SK-N-SH (cell line): Measurements from ENCODE around the gene METTL14.

ENCODE experiments used
- CHD2 ChIP-seq: fragments of 150-350 bp; IDR thresholded peaks from 2 replicates; pipeline ENCODE4 v1.6.1; 2018; ENCODE audit warnings: low read length; ENCODE audit not compliant: partially characterized antibody
- EZH2phosphoT487 ChIP-seq: fragments of 200-600 bp; sonication (generic); IDR thresholded peaks from 2 replicates; pipeline ENCODE4 v1.6.1; 2017; ENCODE audit warnings: low read depth, mixed run types, mild to moderate bottlenecking, antibody characterized with exemption, moderate library complexity, borderline replicate concordance
- POLR2AphosphoS5 ChIP-seq: IDR thresholded peaks from 2 replicates; pipeline ENCODE4 v1.6.1; 2012; ENCODE audit warnings: low read depth, low read length
- RFX5 ChIP-seq: IDR thresholded peaks from 2 replicates; pipeline ENCODE4 v1.6.1; 2012; ENCODE audit warnings: mild to moderate bottlenecking, improper control_type of control experiment, low read length
- TF ChIP-seq, protein P1 (sequence below): fragments of 200-600 bp; sonication (generic); IDR thresholded peaks from 2 replicates; pipeline ENCODE4 v1.6.1; 2017; ENCODE audit warnings: antibody characterized with exemption, mild to moderate bottlenecking, moderate library complexity
- TF ChIP-seq, protein P2 (sequence below): fragments of 150-350 bp; IDR thresholded peaks from 2 replicates; pipeline ENCODE4 v1.6.1; 2017; ENCODE audit warnings: antibody characterized with exemption, low read length, low read depth, borderline replicate concordance

DNA sequence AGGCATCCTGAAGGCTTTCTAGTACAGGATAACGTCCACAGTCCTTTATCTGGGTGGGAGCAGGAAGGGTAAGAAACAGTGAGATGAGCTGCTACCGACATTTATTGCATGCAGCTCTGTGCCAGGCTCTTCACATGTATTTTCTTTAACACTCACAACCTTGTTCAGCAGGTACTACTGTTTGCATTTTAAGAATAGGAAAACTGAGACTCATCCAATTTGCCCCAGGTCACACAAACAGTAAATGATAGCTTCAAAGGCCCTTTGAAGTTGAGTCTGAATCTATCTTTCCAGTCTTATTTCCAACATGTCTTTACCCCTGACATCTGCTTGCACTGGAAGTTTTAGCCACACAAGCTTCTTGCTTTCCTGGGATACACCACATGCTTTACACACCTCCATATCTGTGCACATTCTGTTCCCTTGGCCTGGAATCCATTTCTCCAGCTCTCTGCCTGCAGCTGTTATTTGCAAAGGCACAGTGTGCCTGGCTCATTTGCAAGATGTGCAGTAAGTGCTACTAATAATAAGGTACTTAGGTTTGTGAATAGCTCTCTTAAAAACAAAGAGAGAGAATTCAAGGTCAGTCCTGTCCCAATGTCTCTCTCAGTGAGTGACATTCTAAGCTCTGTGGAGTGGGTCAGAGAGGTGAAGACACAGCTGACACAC, 61.2 kb downstream of the METTL14 start:
- no peak for TF ChIP-seq RFX5
- TF ChIP-seq, protein P1, sequence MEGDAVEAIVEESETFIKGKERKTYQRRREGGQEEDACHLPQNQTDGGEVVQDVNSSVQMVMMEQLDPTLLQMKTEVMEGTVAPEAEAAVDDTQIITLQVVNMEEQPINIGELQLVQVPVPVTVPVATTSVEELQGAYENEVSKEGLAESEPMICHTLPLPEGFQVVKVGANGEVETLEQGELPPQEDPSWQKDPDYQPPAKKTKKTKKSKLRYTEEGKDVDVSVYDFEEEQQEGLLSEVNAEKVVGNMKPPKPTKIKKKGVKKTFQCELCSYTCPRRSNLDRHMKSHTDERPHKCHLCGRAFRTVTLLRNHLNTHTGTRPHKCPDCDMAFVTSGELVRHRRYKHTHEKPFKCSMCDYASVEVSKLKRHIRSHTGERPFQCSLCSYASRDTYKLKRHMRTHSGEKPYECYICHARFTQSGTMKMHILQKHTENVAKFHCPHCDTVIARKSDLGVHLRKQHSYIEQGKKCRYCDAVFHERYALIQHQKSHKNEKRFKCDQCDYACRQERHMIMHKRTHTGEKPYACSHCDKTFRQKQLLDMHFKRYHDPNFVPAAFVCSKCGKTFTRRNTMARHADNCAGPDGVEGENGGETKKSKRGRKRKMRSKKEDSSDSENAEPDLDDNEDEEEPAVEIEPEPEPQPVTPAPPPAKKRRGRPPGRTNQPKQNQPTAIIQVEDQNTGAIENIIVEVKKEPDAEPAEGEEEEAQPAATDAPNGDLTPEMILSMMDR, result no peak
- TF ChIP-seq CHD2, result no peak
- TF ChIP-seq, protein P2, sequence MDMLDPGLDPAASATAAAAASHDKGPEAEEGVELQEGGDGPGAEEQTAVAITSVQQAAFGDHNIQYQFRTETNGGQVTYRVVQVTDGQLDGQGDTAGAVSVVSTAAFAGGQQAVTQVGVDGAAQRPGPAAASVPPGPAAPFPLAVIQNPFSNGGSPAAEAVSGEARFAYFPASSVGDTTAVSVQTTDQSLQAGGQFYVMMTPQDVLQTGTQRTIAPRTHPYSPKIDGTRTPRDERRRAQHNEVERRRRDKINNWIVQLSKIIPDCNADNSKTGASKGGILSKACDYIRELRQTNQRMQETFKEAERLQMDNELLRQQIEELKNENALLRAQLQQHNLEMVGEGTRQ, result no peak
- TF ChIP-seq EZH2phosphoT487, result no peak
- TF ChIP-seq POLR2AphosphoS5, result no peak
